Gastrocnemius medialis (tissue), 4 donors: ENCODE measurements around the gene MBTPS1. TPM values are rescaled to one million over a fixed set of nuclear protein-coding genes. Genes with fewer than 3 reads are reported as not detected.

ENCODE experiments used
- ATAC-seq, 2 donors: fragments of 150-250 bp; one replicate each; pipeline ENCODE4 v1.9.1; 2016
- DNase-seq, 2 donors: peaks; one replicate each; pipeline ENCODE4 v3.0.0-alpha.2; 2019
- H3K27ac ChIP-seq, 4 donors: fragments of 200-600 bp; sonication (generic); 1 replicate in 1 of 4; 2 replicates in 3 of 4; pipeline ENCODE4 v1.5.1; 2016 to 2018; ENCODE audit warnings: mild to moderate bottlenecking in 2 of 4, moderate library complexity in 1 of 4
- H3K27me3 ChIP-seq, 3 donors: fragments of 200-600 bp; sonication (generic) in 2 of 3; 1 replicate in 1 of 3; 2 replicates in 2 of 3; pipeline versions ENCODE4 v1.5.1 to v1.6.0; 2016 to 2019; ENCODE audit warnings: mild to moderate bottlenecking in 1 of 3, moderate library complexity in 1 of 3
- H3K36me3 ChIP-seq, 2 donors: fragments of 200-600 bp; sonication (generic) in 1 of 2; one replicate each; pipeline ENCODE4 v1.5.1; 2017 to 2018
- H3K4me1 ChIP-seq, 2 donors: fragments of 200-600 bp; sonication (generic) in 1 of 2; one replicate each; pipeline ENCODE4 v1.5.1; 2016 to 2017; ENCODE audit warnings: mild to moderate bottlenecking in 2 of 2
- H3K4me3 ChIP-seq, 4 donors: fragments of 200-600 bp; sonication (generic) in 3 of 4; 1 replicate in 1 of 4; 2 replicates in 3 of 4; pipeline ENCODE4 v1.5.1; 2016 to 2019; ENCODE audit warnings: mild to moderate bottlenecking in 2 of 4
- H3K9me3 ChIP-seq, 3 donors: fragments of 200-600 bp; sonication (generic) in 2 of 3; 1 replicate in 1 of 3; 2 replicates in 2 of 3; pipeline ENCODE4 v1.5.1; 2016 to 2019
- CTCF ChIP-seq, 5 experiments: fragments of 450-650 bp in 3 of 5; fragments of 200-600 bp in 2 of 5; sonication (generic) in 2 of 5; IDR thresholded peaks in 4 of 5; conservative IDR thresholded peaks in 1 of 5; 1 replicate in 4 of 5; 2 replicates in 1 of 5; pipeline ENCODE4 v1.5.1; 2016 to 2019; ENCODE audit warnings: antibody characterized with exemption in 5 of 5, mild to moderate bottlenecking in 3 of 5, moderate library complexity in 3 of 5
- POLR2A ChIP-seq, 2 donors: fragments of 450-650 bp; IDR thresholded peaks; one replicate each; pipeline ENCODE4 v1.6.1; 2017; ENCODE audit warnings: antibody characterized with exemption in 2 of 2, mild to moderate bottlenecking in 2 of 2, moderate library complexity in 2 of 2
- in situ Hi-C, 4 donors: fragments of 200-750 bp; cut with MboI; loops; one replicate each; pipeline versions ENCODE4 v1.15.0 to v1.8.0; 2017; ENCODE audit warnings: low sequenced_read_pairs in 4 of 4
- intact Hi-C: fragments of 100-400 bp; cut with DNase I; formaldehyde crosslinking; loops from one replicate; pipeline ENCODE4 v1.15.1; 2023; ENCODE audit warnings: low total_unique reads
- total RNA-seq, 4 donors: library from RNA; depleted of rRNA; stranded (reverse); fragments of >200 nt; gene quantifications; one replicate each; pipeline versions ENCODE4 v1.1.0 to v1.2.3, GENCODE V29; 2016

MBTPS1 gene
- total RNA-seq, 4 donors from 2014 or later: 28.8 to 44.3 (median 38.5) TPM

DNA sequence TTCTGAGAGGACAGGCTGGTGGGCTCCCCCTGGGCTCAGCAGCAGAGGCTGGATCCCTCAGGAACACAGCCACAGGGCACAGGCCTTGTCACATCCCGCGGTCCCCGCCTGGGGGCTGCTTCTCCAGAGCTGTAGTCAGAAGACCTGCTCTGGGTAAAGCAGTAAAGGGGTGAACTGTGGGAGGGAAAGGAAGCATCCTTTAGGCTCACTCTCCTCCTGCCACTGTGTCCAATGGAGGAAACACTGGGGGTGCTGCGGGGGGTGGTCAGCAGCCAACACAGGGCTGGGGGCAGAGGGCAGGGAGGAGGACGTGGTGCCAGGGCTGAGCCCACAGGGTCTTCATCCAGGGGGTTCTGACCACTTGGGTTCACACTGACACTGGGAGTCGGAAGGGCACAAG is 69.1 kb downstream of the MBTPS1 start:
- intact Hi-C loops (no loop called here), in situ Hi-C loops (loop anchor here in 1 of 4 donors (10.0 kb wide), 1 partner anchor 123 kb away; no protein-coding TSS in a partner anchor)
- TF ChIP-seq CTCF (IDR thresholded peaks at IDR 0.05 in 4 of 5, conservative IDR thresholded peaks at IDR 0.05 in 1 of 5): no peak
- TF ChIP-seq POLR2A (IDR thresholded peaks at IDR 0.05): no peak
- Histone ChIP-seq H3K4me1 (no peaks in the 10 kb centered on the region), H3K9me3 (no peaks in the 10 kb centered on the region), H3K27me3 (no peaks in the 10 kb centered on the region), H3K27ac (no peak overlapping the region), H3K36me3 (peaks cover 0 to 15% of the 10 kb centered on the region in 2 donors), H3K4me3 (no peak overlapping the region)
- ATAC-seq: no peak
- DNase-seq: no peak

DNA sequence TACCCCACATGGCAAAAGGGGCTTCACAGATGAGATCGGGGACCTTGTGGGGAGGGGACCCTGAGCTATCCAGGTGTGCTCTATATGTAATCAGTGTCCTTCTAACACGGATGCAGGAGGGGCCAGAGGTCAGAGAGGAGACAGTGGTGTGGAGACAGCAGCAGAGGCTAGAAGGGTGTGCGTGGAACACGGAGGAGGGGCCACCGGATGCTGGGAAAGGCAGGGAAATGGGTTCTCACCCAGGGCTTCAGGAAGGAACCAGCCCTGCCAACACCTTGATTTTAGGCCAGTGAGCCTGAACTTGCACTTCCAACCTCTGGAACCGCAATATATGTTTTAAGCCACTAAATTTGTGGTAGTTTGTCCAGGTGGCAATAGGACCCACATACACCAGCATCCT is 69.5 kb downstream of the MBTPS1 start:
- intact Hi-C loops (no loop called here), in situ Hi-C loops (loop anchor here in 1 of 4 donors (10.0 kb wide), 1 partner anchor 122 kb away; no protein-coding TSS in a partner anchor)
- H3K9me3 ChIP-seq: no peaks in the 10 kb centered on the region
- H3K27ac ChIP-seq: no peak overlapping the region
- no peak for DNase-seq
- no peaks in the 10 kb centered on the region for H3K27me3 ChIP-seq
- H3K4me3 ChIP-seq: no peak overlapping the region
- no peaks in the 10 kb centered on the region for H3K4me1 ChIP-seq
- peaks cover 0 to 11% of the 10 kb centered on the region in 2 donors for H3K36me3 ChIP-seq
- no peak for ATAC-seq
- TF ChIP-seq POLR2A (IDR thresholded peaks at IDR 0.05): no peak
- no peak for TF ChIP-seq CTCF (IDR thresholded peaks at IDR 0.05 in 4 of 5, conservative IDR thresholded peaks at IDR 0.05 in 1 of 5)

GRCh38 chr16:84045818-84046470 is 70.8 kb downstream of the MBTPS1 start:
- DNase-seq: no peak
- no peaks in the 10 kb centered on the region for H3K9me3 ChIP-seq
- peaks cover 0 to 9% of the 10 kb centered on the region in 2 donors for H3K36me3 ChIP-seq
- H3K4me1 ChIP-seq: peaks cover 0 to 2% of the 10 kb centered on the region in 2 donors
- intact Hi-C loops (no loop called here), in situ Hi-C loops (loop anchor here in 1 of 4 donors (10.0 kb wide), 1 partner anchor 121 kb away; no protein-coding TSS in a partner anchor)
- no peak for ATAC-seq
- no peak overlapping the region for H3K4me3 ChIP-seq
- TF ChIP-seq CTCF (IDR thresholded peaks at IDR 0.05 in 4 of 5, conservative IDR thresholded peaks at IDR 0.05 in 1 of 5) (no peak), POLR2A (IDR thresholded peaks at IDR 0.05) (no peak)
- H3K27me3 ChIP-seq: no peaks in the 10 kb centered on the region
- H3K27ac ChIP-seq: no peak overlapping the region

DNA sequence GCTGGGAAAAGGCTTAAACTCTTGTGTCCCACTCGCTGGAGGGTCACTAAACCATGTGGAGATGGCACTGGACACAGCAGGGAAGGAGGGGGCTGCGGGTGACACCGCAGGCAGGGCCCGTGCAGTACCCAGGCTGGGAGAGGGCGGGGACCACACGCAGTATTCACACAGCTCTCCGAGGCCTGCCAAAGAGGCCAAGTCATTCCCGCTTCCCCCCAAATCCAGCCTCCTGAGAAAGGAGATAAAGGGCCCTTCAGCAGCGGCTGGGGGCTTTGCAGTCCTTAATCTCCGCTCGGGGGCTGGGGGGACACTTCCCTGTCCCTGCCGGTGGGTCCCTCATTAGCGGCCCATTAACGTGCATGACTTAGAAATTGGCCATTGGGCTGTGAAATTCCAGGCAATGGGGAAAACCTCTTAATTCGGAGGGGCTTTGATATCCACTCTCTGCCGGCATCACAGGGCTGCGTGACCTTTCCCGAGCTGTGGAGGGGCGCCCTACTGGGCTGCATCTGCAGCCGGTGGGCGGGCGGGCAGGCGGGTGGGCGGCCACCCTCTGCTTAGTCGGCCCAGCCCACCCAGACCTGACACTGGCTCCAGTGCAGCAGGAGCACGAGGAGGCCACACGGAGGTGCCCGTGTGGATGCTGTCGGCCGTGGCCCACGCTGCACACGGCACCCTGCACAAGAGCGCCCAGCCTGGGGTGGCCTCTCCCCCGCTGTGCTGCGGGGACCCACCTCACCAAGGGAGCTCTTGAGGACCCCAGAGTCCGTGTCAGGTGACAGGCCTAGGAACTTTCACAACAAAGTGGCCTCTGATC is 71.5 kb downstream of the MBTPS1 start:
- no peak for DNase-seq
- in situ Hi-C loops: loop anchor here in 1 of 4 donors (10.0 kb wide), 1 partner anchor 120 kb away; no protein-coding TSS in a partner anchor
- H3K36me3 ChIP-seq: peaks cover 0 to 9% of the 10 kb centered on the region in 2 donors
- H3K27me3 ChIP-seq: no peaks in the 10 kb centered on the region
- no peak overlapping the region for H3K27ac ChIP-seq
- TF ChIP-seq CTCF (IDR thresholded peaks at IDR 0.05 in 4 of 5, conservative IDR thresholded peaks at IDR 0.05 in 1 of 5): no peak
- no peak for TF ChIP-seq POLR2A (IDR thresholded peaks at IDR 0.05)
- no peak overlapping the region for H3K4me3 ChIP-seq
- peaks cover 0 to 7% of the 10 kb centered on the region in 2 donors for H3K4me1 ChIP-seq
- intact Hi-C loops: no loop called here
- ATAC-seq: no peak
- H3K9me3 ChIP-seq: no peaks in the 10 kb centered on the region
